SJSA1 (cell line): ENCODE results near the gene RCAN3. TPM values are rescaled to one million over a fixed set of nuclear protein-coding genes. Genes with fewer than 3 reads are reported as not detected.
A peak's percentile ranks its signal among the peaks of the same experiment; 100 is the strongest.
"Not testable (repeated sequence)": the region's sequence is repeated elsewhere in the genome, so short reads cannot be mapped to it uniquely, and the experiment has no call there.

Experiments used
- DNase-seq, 2 experiments: peaks; one replicate each; pipeline ENCODE4 v3.0.0-alpha.2; 2015 to 2020; ENCODE audit warnings: low spot score in 2 of 2, low read depth in 1 of 2
- H3K27ac ChIP-seq: fragments of 250-450 bp; sonication (Bioruptor Pico); 2 replicates; pipeline ENCODE4 v1.5.1; 2020; ENCODE audit warnings: mild to moderate bottlenecking, moderate library complexity
- H3K27me3 ChIP-seq: fragments of 250-450 bp; sonication (Bioruptor Pico); replicated peaks from 2 replicates; pipeline ENCODE4 v1.5.1; 2020; ENCODE audit warnings: mild to moderate bottlenecking, moderate library complexity
- H3K36me3 ChIP-seq: fragments of 250-450 bp; sonication (Bioruptor Pico); 2 replicates; pipeline ENCODE4 v1.5.1; 2020; ENCODE audit warnings: mild to moderate bottlenecking
- H3K4me1 ChIP-seq: fragments of 250-450 bp; sonication (Bioruptor Pico); replicated peaks from 2 replicates; pipeline ENCODE4 v1.6.1; 2021; ENCODE audit warnings: mild to moderate bottlenecking
- H3K4me3 ChIP-seq: fragments of 250-450 bp; sonication (Bioruptor Pico); 2 replicates; pipeline ENCODE4 v1.5.1; 2020; ENCODE audit warnings: mild to moderate bottlenecking
- H3K9me3 ChIP-seq: fragments of 250-450 bp; sonication (Bioruptor Pico); replicated peaks from 2 replicates; pipeline ENCODE4 v1.5.1; 2020; ENCODE audit warnings: mild to moderate bottlenecking
- total RNA-seq: library from RNA; depleted of rRNA; stranded (reverse); fragments of >200 nt; shearing (Covaris generic); gene quantifications from 2 replicates; pipeline ENCODE4 v1.2.3, GENCODE V29; 2014

RCAN3 gene
- total RNA-seq, 1 experiment from 2014 or later = 17.7 TPM

- 0 out of 2 replicates have a peak, but pooled peaks cover 3% of the 10 kb centered on the region for H3K9me3 ChIP-seq
- no peaks in the 10 kb centered on the region for H3K36me3 ChIP-seq
- H3K4me1 ChIP-seq = no peaks in the 10 kb centered on the region
- DNase-seq = no peak
- no peak overlapping the region for H3K27ac ChIP-seq
- no peak overlapping the region for H3K4me3 ChIP-seq
- H3K27me3 ChIP-seq = no peaks in the 10 kb centered on the region
These were observed 10.9 kb upstream of the RCAN3 start for GRCh38 chr1:24491577-24492360.

- H3K4me1 ChIP-seq, H3K27ac ChIP-seq, H3K4me3 ChIP-seq, H3K9me3 ChIP-seq, DNase-seq, H3K36me3 ChIP-seq, H3K27me3 ChIP-seq: not testable (repeated sequence)
These were observed 9.7 kb upstream of the RCAN3 start for GRCh38 chr1:24492935-24493334.

- H3K27me3 ChIP-seq = peaks cover 7% of the 10 kb centered on the region; the same call in 1 of the 2 replicates
These were observed 8.9 kb upstream of the RCAN3 start for GRCh38 chr1:24493785-24494184.

GRCh38 chr1:24498589-24498988, 4.0 kb upstream of the RCAN3 start:
- Histone ChIP-seq H3K36me3 (no peaks in the 10 kb centered on the region), H3K27ac (no peak overlapping the region), H3K27me3 (peaks cover 7% of the 10 kb centered on the region; the same call in 1 of the 2 replicates), H3K4me1 (peaks cover 13% of the 10 kb centered on the region), H3K9me3 (no peaks in the 10 kb centered on the region), H3K4me3 (no peak overlapping the region)
- DNase-seq = no peak

More at GRCh38 chr1:24493785-24494184, 8.9 kb upstream of the RCAN3 start:
- Histone ChIP-seq H3K4me3 (no peak overlapping the region), H3K36me3 (no peaks in the 10 kb centered on the region), H3K9me3 (0 out of 2 replicates have a peak, but pooled peaks cover 3% of the 10 kb centered on the region), H3K4me1 (no peaks in the 10 kb centered on the region), H3K27ac (no peak overlapping the region)
- DNase-seq = no peak

GRCh38 chr1:24500448-24501048, 2.1 kb upstream of the RCAN3 start:
- H3K4me3 ChIP-seq = no peak overlapping the region
- peaks cover 7% of the 10 kb centered on the region; the same call in 1 of the 2 replicates for H3K27me3 ChIP-seq
- no peaks in the 10 kb centered on the region for H3K9me3 ChIP-seq
- no peak overlapping the region for H3K27ac ChIP-seq
- H3K4me1 ChIP-seq = peaks cover 18% of the 10 kb centered on the region
- DNase-seq = no peak
- no peaks in the 10 kb centered on the region for H3K36me3 ChIP-seq

GRCh38 chr1:24501371-24502064, 1.1 kb upstream of the RCAN3 start:
- Histone ChIP-seq H3K4me3 (peak overlapping the region; percentile 78), H3K4me1 (peaks cover 18% of the 10 kb centered on the region)

GRCh38 chr1:24502065-24502708, 449 bp upstream of the RCAN3 start:
- Histone ChIP-seq H3K27me3 (peaks cover 3% of the 10 kb centered on the region; the same call in 1 of the 2 replicates), H3K4me3 (peak overlapping the region; percentile 78), H3K27ac (peak overlapping the region; percentile 84), H3K36me3 (no peaks in the 10 kb centered on the region), H3K9me3 (no peaks in the 10 kb centered on the region), H3K4me1 (peaks cover 18% of the 10 kb centered on the region)
- DNase-seq = peak; percentile 60 to 68

More at GRCh38 chr1:24501371-24502064, 1.1 kb upstream of the RCAN3 start:
- no peaks in the 10 kb centered on the region for H3K36me3 ChIP-seq
- H3K27me3 ChIP-seq = peaks cover 7% of the 10 kb centered on the region; the same call in 1 of the 2 replicates
- DNase-seq = peak in 1 of 2 experiments; percentile 16
- H3K9me3 ChIP-seq = no peaks in the 10 kb centered on the region
- H3K27ac ChIP-seq = peak overlapping the region; percentile 84

GRCh38 chr1:24503059-24503751, 569 bp downstream of the RCAN3 start:
- Histone ChIP-seq H3K27ac (no peak overlapping the region), H3K9me3 (no peaks in the 10 kb centered on the region)
- DNase-seq = peak in 1 of 2 experiments; percentile 41

GRCh38 chr1:24503870-24504523, 1.4 kb downstream of the RCAN3 start:
- Histone ChIP-seq H3K27me3 (no peaks in the 10 kb centered on the region), H3K9me3 (no peaks in the 10 kb centered on the region), H3K4me1 (peaks cover 21% of the 10 kb centered on the region), H3K36me3 (no peaks in the 10 kb centered on the region), H3K4me3 (peak overlapping the region; percentile 78), H3K27ac (no peak overlapping the region)
- DNase-seq = no peak

More at GRCh38 chr1:24503059-24503751, 569 bp downstream of the RCAN3 start:
- H3K4me3 ChIP-seq = peak overlapping the region; percentile 78
- no peaks in the 10 kb centered on the region for H3K27me3 ChIP-seq
- peaks cover 18% of the 10 kb centered on the region for H3K4me1 ChIP-seq
- H3K36me3 ChIP-seq = no peaks in the 10 kb centered on the region

- H3K9me3 ChIP-seq = no peaks in the 10 kb centered on the region
- no peaks in the 10 kb centered on the region for H3K27me3 ChIP-seq
- no peak overlapping the region for H3K4me3 ChIP-seq
- peaks cover 26% of the 10 kb centered on the region for H3K4me1 ChIP-seq
- no peaks in the 10 kb centered on the region for H3K36me3 ChIP-seq
- no peak overlapping the region for H3K27ac ChIP-seq
- no peak for DNase-seq
These were observed 1.9 kb downstream of the RCAN3 start for GRCh38 chr1:24504560-24504959.

GRCh38 chr1:24505816-24506215, 3.2 kb downstream of the RCAN3 start:
- Histone ChIP-seq H3K4me3 (no peak overlapping the region), H3K27me3 (no peaks in the 10 kb centered on the region), H3K9me3 (peaks cover 3% of the 10 kb centered on the region; the same call in 1 of the 2 replicates), H3K27ac (no peak overlapping the region), H3K4me1 (peaks cover 33% of the 10 kb centered on the region), H3K36me3 (peaks cover 4% of the 10 kb centered on the region; the same call in 1 of the 2 replicates)
- no peak for DNase-seq

- no peak for DNase-seq
These were observed 4.2 kb downstream of the RCAN3 start for GRCh38 chr1:24506691-24507381.

More at GRCh38 chr1:24506691-24507381, 4.2 kb downstream of the RCAN3 start:
- H3K9me3 ChIP-seq = peaks cover 3% of the 10 kb centered on the region; the same call in 1 of the 2 replicates
- H3K36me3 ChIP-seq = peaks cover 4% of the 10 kb centered on the region; the same call in 1 of the 2 replicates
- H3K4me3 ChIP-seq = no peak overlapping the region
- H3K27ac ChIP-seq = no peak overlapping the region
- peaks cover 26% of the 10 kb centered on the region for H3K4me1 ChIP-seq
- no peaks in the 10 kb centered on the region for H3K27me3 ChIP-seq
